Measurements from ENCODE around the gene PSMB5.

The PSMB5 gene

GRCh38 chr14:23067847-23068788 lies 33.4 kb upstream of the PSMB5 start:
- H3K27me3 ChIP-seq (ENCODE audit: low read depth), result no peaks in the 10 kb centered on the region
- peaks cover 66% of the 10 kb centered on the region for H3K36me3 ChIP-seq (replicated peaks)
- H3K9me3 ChIP-seq, result no peaks in the 10 kb centered on the region
- H3K4me3 ChIP-seq, result peak overlapping the region; percentile 4; the same call in 1 of the 2 replicates
- H3K4me1 ChIP-seq, result peaks cover 20% of the 10 kb centered on the region
- DNase-seq (ENCODE audit: low spot score in 2 of 2), result no peak
- in situ Hi-C loops (cut with MboI; ENCODE audit: low sequenced_read_pairs), result loop anchor here (25.0 kb wide), 1 partner anchor 506 kb away; no protein-coding TSS in a partner anchor

- H3K4me1 ChIP-seq, result peaks cover 16% of the 10 kb centered on the region
- no peaks in the 10 kb centered on the region for H3K9me3 ChIP-seq
- no peaks in the 10 kb centered on the region for H3K27me3 ChIP-seq (ENCODE audit: low read depth)
- in situ Hi-C loops (cut with MboI; ENCODE audit: low sequenced_read_pairs), result loop anchor here (25.0 kb wide), 1 partner anchor 505 kb away; no protein-coding TSS in a partner anchor
- peaks cover 66% of the 10 kb centered on the region for H3K36me3 ChIP-seq (replicated peaks)
- no peak for DNase-seq (ENCODE audit: low spot score in 2 of 2)
- no peak overlapping the region for H3K4me3 ChIP-seq
Observed at GRCh38 chr14:23066855-23067744, 32.4 kb upstream of the PSMB5 start.

GRCh38 chr14:23066368-23066767 lies 31.7 kb upstream of the PSMB5 start:
- in situ Hi-C loops (cut with MboI; ENCODE audit: low sequenced_read_pairs), result loop anchor here (25.0 kb wide), 1 partner anchor 504 kb away; no protein-coding TSS in a partner anchor
- H3K4me1 ChIP-seq, result peaks cover 10% of the 10 kb centered on the region
- H3K36me3 ChIP-seq (replicated peaks), result peaks cover 73% of the 10 kb centered on the region
- no peaks in the 10 kb centered on the region for H3K9me3 ChIP-seq
- no peaks in the 10 kb centered on the region for H3K27me3 ChIP-seq (ENCODE audit: low read depth)
- no peak overlapping the region for H3K4me3 ChIP-seq
- no peak for DNase-seq (ENCODE audit: low spot score in 2 of 2)

GRCh38 chr14:23063601-23064000 lies 28.9 kb upstream of the PSMB5 start:
- no peak for DNase-seq (ENCODE audit: low spot score in 2 of 2)
- no peaks in the 10 kb centered on the region for H3K27me3 ChIP-seq (ENCODE audit: low read depth)
- H3K36me3 ChIP-seq (replicated peaks), result peaks cover 89% of the 10 kb centered on the region
- no peaks in the 10 kb centered on the region for H3K4me1 ChIP-seq
- in situ Hi-C loops (cut with MboI; ENCODE audit: low sequenced_read_pairs), result loop anchor here (25.0 kb wide), 1 partner anchor 501 kb away; no protein-coding TSS in a partner anchor
- H3K4me3 ChIP-seq, result no peak overlapping the region
- H3K9me3 ChIP-seq, result no peaks in the 10 kb centered on the region

- Histone ChIP-seq H3K9me3 (no peaks in the 10 kb centered on the region), H3K4me1 (no peaks in the 10 kb centered on the region), H3K27me3 (ENCODE audit: low read depth) (no peaks in the 10 kb centered on the region), H3K4me3 (no peak overlapping the region), H3K36me3 (replicated peaks) (peaks cover 81% of the 10 kb centered on the region)
- DNase-seq (ENCODE audit: low spot score in 2 of 2), result no peak
- in situ Hi-C loops (cut with MboI; ENCODE audit: low sequenced_read_pairs), result loop anchor here (25.0 kb wide), 1 partner anchor 500 kb away; no protein-coding TSS in a partner anchor
Observed at GRCh38 chr14:23062002-23062401, 27.3 kb upstream of the PSMB5 start.

GRCh38 chr14:23060536-23061260 lies 26.0 kb upstream of the PSMB5 start:
- H3K36me3 ChIP-seq (replicated peaks), result peaks cover 69% of the 10 kb centered on the region
- H3K4me3 ChIP-seq, result no peak overlapping the region
- no peaks in the 10 kb centered on the region for H3K9me3 ChIP-seq
- H3K27me3 ChIP-seq (ENCODE audit: low read depth), result no peaks in the 10 kb centered on the region
- in situ Hi-C loops (cut with MboI; ENCODE audit: low sequenced_read_pairs), result loop anchor here (25.0 kb wide), 1 partner anchor 498 kb away; no protein-coding TSS in a partner anchor
- 0 out of 2 replicates have a peak, but pooled peaks cover 8% of the 10 kb centered on the region for H3K4me1 ChIP-seq
- DNase-seq (ENCODE audit: low spot score in 2 of 2), result no peak

- DNase-seq (ENCODE audit: low spot score in 2 of 2), result no peak
- Histone ChIP-seq H3K4me1 (0 out of 2 replicates have a peak, but pooled peaks cover 8% of the 10 kb centered on the region), H3K27me3 (ENCODE audit: low read depth) (no peaks in the 10 kb centered on the region), H3K9me3 (no peaks in the 10 kb centered on the region), H3K36me3 (replicated peaks) (peaks cover 52% of the 10 kb centered on the region), H3K4me3 (no peak overlapping the region)
- in situ Hi-C loops (cut with MboI; ENCODE audit: low sequenced_read_pairs), result loop anchor here (25.0 kb wide), 1 partner anchor 497 kb away; no protein-coding TSS in a partner anchor
Observed at GRCh38 chr14:23058654-23059504, 24.2 kb upstream of the PSMB5 start.

- H3K36me3 ChIP-seq (replicated peaks), result peaks cover 43% of the 10 kb centered on the region
- in situ Hi-C loops (cut with MboI; ENCODE audit: low sequenced_read_pairs), result loop anchor here (25.0 kb wide), 1 partner anchor 496 kb away; no protein-coding TSS in a partner anchor
- peak; percentile 87 to 96 for DNase-seq (ENCODE audit: low spot score in 2 of 2)
- 0 out of 2 replicates have a peak, but pooled peaks cover 8% of the 10 kb centered on the region for H3K4me1 ChIP-seq
- no peaks in the 10 kb centered on the region for H3K9me3 ChIP-seq
- peak overlapping the region; percentile 63 for H3K4me3 ChIP-seq
- H3K27me3 ChIP-seq (ENCODE audit: low read depth), result no peaks in the 10 kb centered on the region
Observed at GRCh38 chr14:23057757-23058653, 23.3 kb upstream of the PSMB5 start.

- Histone ChIP-seq H3K36me3 (replicated peaks) (peaks cover 34% of the 10 kb centered on the region), H3K9me3 (no peaks in the 10 kb centered on the region), H3K27me3 (ENCODE audit: low read depth) (no peaks in the 10 kb centered on the region), H3K4me3 (peak within 1 kb of the TSS; percentile 63), H3K4me1 (0 out of 2 replicates have a peak, but pooled peaks cover 8% of the 10 kb centered on the region)
- in situ Hi-C loops (cut with MboI; ENCODE audit: low sequenced_read_pairs), result loop anchor here (25.0 kb wide), 1 partner anchor 495 kb away; no protein-coding TSS in a partner anchor
- peak; percentile 76 to 91 for DNase-seq (ENCODE audit: low spot score in 2 of 2)
Observed at GRCh38 chr14:23056956-23057756, 22.5 kb upstream of the PSMB5 start, which contains the start of gene CDH24. CDH24 (minus strand) TSS chr14:23057520; CDS start chr14:23055733, 1,787 bp downstream.

- 0 out of 2 replicates have a peak, but pooled peaks cover 8% of the 10 kb centered on the region for H3K4me1 ChIP-seq
- peak; percentile 79 to 90 for DNase-seq (ENCODE audit: low spot score in 2 of 2)
- in situ Hi-C loops (cut with MboI; ENCODE audit: low sequenced_read_pairs), result loop anchor here (25.0 kb wide), 1 partner anchor 494 kb away; no protein-coding TSS in a partner anchor
Observed at GRCh38 chr14:23056145-23056955, 21.6 kb upstream of the PSMB5 start.

More at GRCh38 chr14:23056145-23056955, 21.6 kb upstream of the PSMB5 start:
- Histone ChIP-seq H3K4me3 (peak overlapping the region; percentile 63), H3K9me3 (no peaks in the 10 kb centered on the region), H3K36me3 (replicated peaks) (peaks cover 28% of the 10 kb centered on the region), H3K27me3 (ENCODE audit: low read depth) (no peaks in the 10 kb centered on the region)
